Measurements from ENCODE around the gene AIF1.

DNA sequence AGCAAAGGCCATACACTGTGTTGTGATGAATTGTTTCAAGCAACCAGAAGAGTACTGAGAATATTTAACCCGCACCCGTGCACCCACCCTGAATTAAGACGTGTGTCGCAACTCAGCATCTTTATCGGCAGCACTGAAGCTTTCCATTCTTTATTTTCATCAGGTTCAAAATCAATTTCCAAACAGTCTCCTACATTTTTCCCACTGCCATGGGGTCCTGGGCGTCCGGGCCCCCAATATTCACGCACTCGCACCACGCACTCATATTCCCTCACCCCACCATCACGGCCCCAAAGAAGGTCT, 34.6 kb upstream of the AIF1 start:
- no peak for TF ChIP-seq GATA2 (IDR thresholded peaks at IDR 0.05; ENCODE audit: low read depth, low read length)
- no peak for TF ChIP-seq GATA3 (IDR thresholded peaks at IDR 0.05; ENCODE audit: low read depth, low read length)

Measured in SH-SY5Y (cell line).